Measurements from ENCODE around the gene CDK1. TPM values are rescaled to one million over a fixed set of nuclear protein-coding genes. Genes with fewer than 3 reads are reported as not detected.

The CDK1 gene
- total and polyA plus RNA-seq, 10 of the 15 experiments (the other 5 are each of a cell fraction or from before 2014, with no cell fraction given) = 81.5 to 361 (median 133) TPM

DNA sequence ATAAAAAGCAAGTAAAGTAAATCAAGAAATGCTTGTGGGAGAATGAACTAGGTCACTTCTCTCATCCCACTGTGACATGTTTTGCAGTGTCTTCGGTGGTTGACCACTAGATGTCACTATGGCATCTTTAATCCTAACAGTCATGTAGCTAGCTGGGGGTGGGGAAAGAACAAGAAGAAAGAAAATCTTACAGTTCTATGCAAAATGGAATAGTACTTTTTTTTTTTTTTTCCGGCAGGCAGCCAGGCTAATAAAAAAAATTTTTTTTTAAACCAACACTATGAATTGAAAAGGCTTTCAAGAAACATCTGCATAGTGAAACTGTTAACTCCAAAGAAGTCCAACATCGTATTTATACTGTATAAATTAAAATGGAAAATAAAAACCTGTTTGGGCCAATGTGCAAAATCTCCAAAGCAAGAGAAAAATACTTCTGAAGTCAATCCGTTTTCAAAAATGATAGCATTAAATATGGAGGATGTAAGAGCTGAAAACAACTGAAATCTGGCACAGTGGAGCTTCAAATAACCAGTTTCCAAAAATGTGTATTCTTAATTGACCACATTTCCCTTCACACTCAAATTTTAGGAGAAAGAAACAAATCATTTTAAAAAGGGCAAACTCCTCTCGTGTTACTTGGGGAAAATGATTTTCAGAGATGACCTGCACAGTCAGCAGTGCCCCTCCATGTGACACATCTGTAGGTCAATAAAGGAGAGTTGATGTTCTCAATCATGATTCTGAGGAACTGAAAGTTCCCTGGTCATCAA is 38.5 kb downstream of the CDK1 start:
- Histone ChIP-seq H3K9me3 (replicated peaks; ENCODE audit: control insufficient read depth, insufficient read depth, low read length) (no peaks in the 10 kb centered on the region), H3K4me3 (no peak overlapping the region), H3K27me3 (replicated peaks in 1 of 2; ENCODE audit: control insufficient read depth in 2 of 2, insufficient read depth in 2 of 2, low read length in 1 of 2) (no peaks in the 10 kb centered on the region), H3K4me1 (ENCODE audit: control insufficient read depth, insufficient read depth, low read length) (no peaks in the 10 kb centered on the region), H3K9ac (ENCODE audit: control insufficient read depth, insufficient read depth, low read length) (no peak overlapping the region), H3K4me2 (ENCODE audit: control insufficient read depth, insufficient read depth) (no peak overlapping the region), H3K27ac (ENCODE audit: control insufficient read depth, insufficient read depth) (no peak overlapping the region), H4K20me1 (ENCODE audit: control insufficient read depth, insufficient read depth) (no peaks in the 10 kb centered on the region), H3K79me2 (ENCODE audit: control insufficient read depth, insufficient read depth, low read length) (no peaks in the 10 kb centered on the region), H2AFZ (ENCODE audit: control insufficient read depth, low read depth, low read length) (no peak overlapping the region), H3K36me3 (ENCODE audit: control insufficient read depth in 2 of 2, insufficient read depth in 2 of 2, low read length in 1 of 2) (no peaks in the 10 kb centered on the region)
- CTCF ChIA-PET = interaction anchor here (0.6 to 2.2 kb wide), 29 partner anchors 8 to 1083 kb away, joined by 3 to 9 read pairs (median 4); no protein-coding TSS in a partner anchor
- DNase-seq (ENCODE audit: low read depth, low spot score) (peak; percentile 26), ATAC-seq (peak; percentile 85), FAIRE-seq (peak; percentile 74)
- intact Hi-C loops (cut with micrococcal nuclease; ENCODE audit: unreplicated experiment) (loop anchor here (1.0 to 10.0 kb wide), 6 partner anchors 147 to 1018 kb away; no protein-coding TSS in a partner anchor), in situ Hi-C loops (cut with MboI) (loop anchor here (5.0 to 25.0 kb wide), 4 partner anchors 145 to 1020 kb away; no protein-coding TSS in a partner anchor)
- no TSS peak for BruUV-seq (replicated peaks)
- WGBS (ENCODE audit: insufficient coverage, insufficient replicate concordance, low lambda C conversion rate, missing lambda C conversion rate) = 15% methylated on average over 4 of the region's 5 CpGs
- RAD21 ChIA-PET (ENCODE audit: unreplicated experiment) = interaction anchor here (0.6 to 1.8 kb wide), 8 partner anchors 8 to 1445 kb away, joined by 3 to 6 read pairs (median 4); no protein-coding TSS in a partner anchor
- POLR2A ChIA-PET = no interaction called here
- SMC1A ChIA-PET (ENCODE audit: uncharacterized antibody, unreplicated experiment) = interaction anchor here (0.7 to 1.3 kb wide), 10 partner anchors 13 to 1018 kb away, joined by 3 to 6 read pairs (median 4); no protein-coding TSS in a partner anchor
- TF ChIP-seq EZH2 (IDR thresholded peaks at IDR 0.05; ENCODE audit: borderline replicate concordance, control insufficient read depth, low read depth, low read length) (no peak), SIX5 (IDR thresholded peaks at IDR 0.05; ENCODE audit: low read depth, low read length, severe bottlenecking) (no peak), MEF2B (IDR thresholded peaks at IDR 0.05; ENCODE audit: partially characterized antibody, poor library complexity, severe bottlenecking) (no peak), ZNF274 (IDR thresholded peaks at IDR 0.05; ENCODE audit: insufficient read depth, insufficient read length) (no peak), STAT1 (conservative IDR thresholded peaks at IDR 0.05) (no peak), CHD4 (IDR thresholded peaks at IDR 0.05) (no peak), POLR2AphosphoS5 (IDR thresholded peaks at IDR 0.05; ENCODE audit: low read length) (no peak), MTA3 (IDR thresholded peaks at IDR 0.05; ENCODE audit: borderline replicate concordance, low read length) (no peak), CBX5 (IDR thresholded peaks at IDR 0.05; ENCODE audit: low read depth) (no peak), IKZF1 (conservative IDR thresholded peaks at IDR 0.05) (no peak), NR2F1 (conservative IDR thresholded peaks at IDR 0.05) (no peak)
- TF ChIP-seq, protein P1, sequence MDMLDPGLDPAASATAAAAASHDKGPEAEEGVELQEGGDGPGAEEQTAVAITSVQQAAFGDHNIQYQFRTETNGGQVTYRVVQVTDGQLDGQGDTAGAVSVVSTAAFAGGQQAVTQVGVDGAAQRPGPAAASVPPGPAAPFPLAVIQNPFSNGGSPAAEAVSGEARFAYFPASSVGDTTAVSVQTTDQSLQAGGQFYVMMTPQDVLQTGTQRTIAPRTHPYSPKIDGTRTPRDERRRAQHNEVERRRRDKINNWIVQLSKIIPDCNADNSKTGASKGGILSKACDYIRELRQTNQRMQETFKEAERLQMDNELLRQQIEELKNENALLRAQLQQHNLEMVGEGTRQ (IDR thresholded peaks at IDR 0.05; ENCODE audit: borderline replicate concordance, low read depth, low read length) = no peak
- TF ChIP-seq, protein P2, sequence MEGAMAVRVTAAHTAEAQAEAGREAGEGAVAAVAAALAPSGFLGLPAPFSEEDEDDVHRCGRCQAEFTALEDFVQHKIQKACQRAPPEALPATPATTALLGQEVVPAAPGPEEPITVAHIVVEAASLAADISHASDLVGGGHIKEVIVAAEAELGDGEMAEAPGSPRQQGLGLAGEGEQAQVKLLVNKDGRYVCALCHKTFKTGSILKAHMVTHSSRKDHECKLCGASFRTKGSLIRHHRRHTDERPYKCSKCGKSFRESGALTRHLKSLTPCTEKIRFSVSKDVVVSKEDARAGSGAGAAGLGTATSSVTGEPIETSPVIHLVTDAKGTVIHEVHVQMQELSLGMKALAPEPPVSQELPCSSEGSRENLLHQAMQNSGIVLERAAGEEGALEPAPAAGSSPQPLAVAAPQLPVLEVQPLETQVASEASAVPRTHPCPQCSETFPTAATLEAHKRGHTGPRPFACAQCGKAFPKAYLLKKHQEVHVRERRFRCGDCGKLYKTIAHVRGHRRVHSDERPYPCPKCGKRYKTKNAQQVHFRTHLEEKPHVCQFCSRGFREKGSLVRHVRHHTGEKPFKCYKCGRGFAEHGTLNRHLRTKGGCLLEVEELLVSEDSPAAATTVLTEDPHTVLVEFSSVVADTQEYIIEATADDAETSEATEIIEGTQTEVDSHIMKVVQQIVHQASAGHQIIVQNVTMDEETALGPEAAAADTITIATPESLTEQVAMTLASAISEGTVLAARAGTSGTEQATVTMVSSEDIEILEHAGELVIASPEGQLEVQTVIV (IDR thresholded peaks at IDR 0.05; ENCODE audit: borderline replicate concordance, partially characterized antibody) = no peak
- TF ChIP-seq, protein P3, sequence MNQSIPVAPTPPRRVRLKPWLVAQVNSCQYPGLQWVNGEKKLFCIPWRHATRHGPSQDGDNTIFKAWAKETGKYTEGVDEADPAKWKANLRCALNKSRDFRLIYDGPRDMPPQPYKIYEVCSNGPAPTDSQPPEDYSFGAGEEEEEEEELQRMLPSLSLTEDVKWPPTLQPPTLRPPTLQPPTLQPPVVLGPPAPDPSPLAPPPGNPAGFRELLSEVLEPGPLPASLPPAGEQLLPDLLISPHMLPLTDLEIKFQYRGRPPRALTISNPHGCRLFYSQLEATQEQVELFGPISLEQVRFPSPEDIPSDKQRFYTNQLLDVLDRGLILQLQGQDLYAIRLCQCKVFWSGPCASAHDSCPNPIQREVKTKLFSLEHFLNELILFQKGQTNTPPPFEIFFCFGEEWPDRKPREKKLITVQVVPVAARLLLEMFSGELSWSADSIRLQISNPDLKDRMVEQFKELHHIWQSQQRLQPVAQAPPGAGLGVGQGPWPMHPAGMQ (IDR thresholded peaks at IDR 0.05; ENCODE audit: borderline replicate concordance) = no peak
- TF ChIP-seq, protein P4, sequence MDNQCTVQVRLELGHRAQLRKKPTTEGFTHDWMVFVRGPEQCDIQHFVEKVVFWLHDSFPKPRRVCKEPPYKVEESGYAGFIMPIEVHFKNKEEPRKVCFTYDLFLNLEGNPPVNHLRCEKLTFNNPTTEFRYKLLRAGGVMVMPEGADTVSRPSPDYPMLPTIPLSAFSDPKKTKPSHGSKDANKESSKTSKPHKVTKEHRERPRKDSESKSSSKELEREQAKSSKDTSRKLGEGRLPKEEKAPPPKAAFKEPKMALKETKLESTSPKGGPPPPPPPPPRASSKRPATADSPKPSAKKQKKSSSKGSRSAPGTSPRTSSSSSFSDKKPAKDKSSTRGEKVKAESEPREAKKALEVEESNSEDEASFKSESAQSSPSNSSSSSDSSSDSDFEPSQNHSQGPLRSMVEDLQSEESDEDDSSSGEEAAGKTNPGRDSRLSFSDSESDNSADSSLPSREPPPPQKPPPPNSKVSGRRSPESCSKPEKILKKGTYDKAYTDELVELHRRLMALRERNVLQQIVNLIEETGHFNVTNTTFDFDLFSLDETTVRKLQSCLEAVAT (IDR thresholded peaks at IDR 0.05) = no peak

Measured in GM12878 (cell line).